MCF 10A (cell line): ENCODE data around the gene ROCK1. TPM values are rescaled to one million over a fixed set of nuclear protein-coding genes. Genes with fewer than 3 reads are reported as not detected.

Experiments
- BruUV-seq: library from RNA; stranded (reverse); fragments of 400-500 nt; replicated peaks from 2 replicates; lab custom pipeline; 2021; lab: Mats Ljungman, UMichigan
- CTCF ChIA-PET: fragments of 300-600 bp; sonication (Branson Sonifier 250); formaldehyde crosslinking; extraction: SDS; loops from one replicate; lab custom pipeline; 2021; ENCODE audit warnings: antibody characterized with exemption, inconsistent platforms; lab: Yijun Ruan, JAX
- POLR2A ChIA-PET: fragments of 300-600, 350-650 bp; sonication (Branson Sonifier 250); formaldehyde crosslinking; extraction: SDS; loops from one replicate; lab custom pipeline; 2020; ENCODE audit warnings: antibody characterized with exemption, inconsistent platforms; lab: Yijun Ruan, JAX
- DNase-seq: peaks from one replicate; pipeline ENCODE4 v3.0.0-alpha.2; 2018; ENCODE audit not compliant: unreplicated experiment
- H3K27ac Mint-ChIP-seq: one replicate; pipeline ENCODE4 v1.8.0; 2022; ENCODE audit warnings: mild to moderate bottlenecking, low read depth, mixed read lengths; ENCODE audit not compliant: unreplicated experiment
- H3K27me3 Mint-ChIP-seq: one replicate; pipeline ENCODE4 v1.8.0; 2022; ENCODE audit warnings: mixed read lengths; ENCODE audit not compliant: insufficient read depth, unreplicated experiment
- H3K36me3 Mint-ChIP-seq: one replicate; pipeline ENCODE4 v1.8.0; 2022; ENCODE audit warnings: mild to moderate bottlenecking, moderate library complexity, mixed read lengths; ENCODE audit not compliant: insufficient read depth, unreplicated experiment
- H3K4me1 Mint-ChIP-seq: one replicate; pipeline ENCODE4 v1.8.0; 2022; ENCODE audit warnings: mixed read lengths; ENCODE audit not compliant: insufficient read depth, unreplicated experiment
- H3K4me3 Mint-ChIP-seq: one replicate; pipeline ENCODE4 v1.8.0; 2022; ENCODE audit warnings: mild to moderate bottlenecking, moderate library complexity, mixed read lengths; ENCODE audit not compliant: unreplicated experiment
- H3K9me3 Mint-ChIP-seq: one replicate; pipeline ENCODE4 v1.8.0; 2022; ENCODE audit warnings: mixed read lengths; ENCODE audit not compliant: unreplicated experiment
- intact Hi-C: fragments of 100-400 bp; cut with micrococcal nuclease; formaldehyde crosslinking; loops from 2 replicates; pipeline ENCODE4 v1.14.1; 2022
- total RNA-seq: library from RNA; stranded (reverse); gene quantifications from 2 replicates; pipeline ENCODE4 v1.2.3, GENCODE V29; 2022
- TF ChIP-seq, protein P1 (sequence below): fragments of 200-600 bp; IDR thresholded peaks from one replicate; pipeline ENCODE4 v1.8.0; 2022; ENCODE audit warnings: antibody characterized with exemption, mild to moderate bottlenecking; ENCODE audit not compliant: unreplicated experiment

ROCK1 gene
- total RNA-seq, 1 experiment from 2014 or later = 47.9 TPM

DNA sequence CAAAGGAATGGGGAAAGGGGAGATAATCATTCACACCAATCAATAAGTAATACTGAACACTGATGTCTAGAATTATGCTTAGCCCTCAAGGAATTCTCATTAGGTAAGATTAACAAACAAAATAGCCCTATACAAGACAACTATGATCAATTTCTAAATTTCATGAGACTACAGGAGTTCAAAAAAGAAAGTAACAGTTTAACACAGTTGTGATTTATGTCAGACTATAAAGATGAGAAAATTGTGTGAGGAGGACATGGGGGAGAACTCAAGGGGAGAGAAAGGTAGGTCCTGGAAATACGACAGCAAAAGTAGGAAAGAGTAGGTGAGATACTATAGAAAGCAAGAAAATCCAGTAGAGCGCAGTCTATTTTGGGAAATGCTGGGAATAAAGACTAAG, 14.9 kb downstream of the ROCK1 start:
- peaks cover 6% of the 10 kb centered on the region for H3K36me3 Mint-ChIP-seq
- no peak for DNase-seq
- intact Hi-C loops = no loop called here
- peaks cover 21% of the 10 kb centered on the region for H3K4me1 Mint-ChIP-seq
- H3K27ac Mint-ChIP-seq = no peak overlapping the region
- BruUV-seq = no TSS peak
- no peaks in the 10 kb centered on the region for H3K27me3 Mint-ChIP-seq
- POLR2A ChIA-PET = no interaction called here
- no peak overlapping the region for H3K4me3 Mint-ChIP-seq
- CTCF ChIA-PET = no interaction called here
- H3K9me3 Mint-ChIP-seq = no peaks in the 10 kb centered on the region
- TF ChIP-seq, protein P1, sequence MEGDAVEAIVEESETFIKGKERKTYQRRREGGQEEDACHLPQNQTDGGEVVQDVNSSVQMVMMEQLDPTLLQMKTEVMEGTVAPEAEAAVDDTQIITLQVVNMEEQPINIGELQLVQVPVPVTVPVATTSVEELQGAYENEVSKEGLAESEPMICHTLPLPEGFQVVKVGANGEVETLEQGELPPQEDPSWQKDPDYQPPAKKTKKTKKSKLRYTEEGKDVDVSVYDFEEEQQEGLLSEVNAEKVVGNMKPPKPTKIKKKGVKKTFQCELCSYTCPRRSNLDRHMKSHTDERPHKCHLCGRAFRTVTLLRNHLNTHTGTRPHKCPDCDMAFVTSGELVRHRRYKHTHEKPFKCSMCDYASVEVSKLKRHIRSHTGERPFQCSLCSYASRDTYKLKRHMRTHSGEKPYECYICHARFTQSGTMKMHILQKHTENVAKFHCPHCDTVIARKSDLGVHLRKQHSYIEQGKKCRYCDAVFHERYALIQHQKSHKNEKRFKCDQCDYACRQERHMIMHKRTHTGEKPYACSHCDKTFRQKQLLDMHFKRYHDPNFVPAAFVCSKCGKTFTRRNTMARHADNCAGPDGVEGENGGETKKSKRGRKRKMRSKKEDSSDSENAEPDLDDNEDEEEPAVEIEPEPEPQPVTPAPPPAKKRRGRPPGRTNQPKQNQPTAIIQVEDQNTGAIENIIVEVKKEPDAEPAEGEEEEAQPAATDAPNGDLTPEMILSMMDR = no peak

DNA sequence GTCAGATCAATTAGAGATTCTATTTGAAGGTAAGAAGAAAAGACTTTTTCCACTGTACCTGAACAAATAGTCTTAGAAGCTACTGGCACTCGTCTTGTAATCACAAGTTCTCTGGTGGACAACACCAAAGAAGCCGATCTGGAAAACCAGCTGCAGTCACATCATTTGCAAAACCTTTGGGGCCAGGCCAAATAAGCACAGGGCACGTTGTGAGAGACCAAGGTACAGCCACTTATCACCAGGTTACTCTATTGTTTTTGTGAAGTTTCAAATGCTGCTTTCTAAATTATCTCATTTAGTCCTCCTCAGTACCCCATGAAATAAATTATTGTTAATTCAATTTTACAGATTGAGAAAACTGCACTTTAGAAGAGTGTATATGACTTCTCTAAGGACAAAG, 18.5 kb downstream of the ROCK1 start:
- H3K27me3 Mint-ChIP-seq = no peaks in the 10 kb centered on the region
- CTCF ChIA-PET = no interaction called here
- TF ChIP-seq, protein P1 = no peak
- no TSS peak for BruUV-seq
- intact Hi-C loops = no loop called here
- peaks cover 6% of the 10 kb centered on the region for H3K36me3 Mint-ChIP-seq
- DNase-seq = no peak
- peaks cover 6% of the 10 kb centered on the region for H3K4me1 Mint-ChIP-seq
- no peak overlapping the region for H3K27ac Mint-ChIP-seq
- POLR2A ChIA-PET = interaction anchor here (0.7 to 1.0 kb wide), 3 partner anchors 16 to 57 kb away, joined by 3 read pairs; no protein-coding TSS in a partner anchor
- H3K9me3 Mint-ChIP-seq = no peaks in the 10 kb centered on the region
- no peak overlapping the region for H3K4me3 Mint-ChIP-seq

DNA sequence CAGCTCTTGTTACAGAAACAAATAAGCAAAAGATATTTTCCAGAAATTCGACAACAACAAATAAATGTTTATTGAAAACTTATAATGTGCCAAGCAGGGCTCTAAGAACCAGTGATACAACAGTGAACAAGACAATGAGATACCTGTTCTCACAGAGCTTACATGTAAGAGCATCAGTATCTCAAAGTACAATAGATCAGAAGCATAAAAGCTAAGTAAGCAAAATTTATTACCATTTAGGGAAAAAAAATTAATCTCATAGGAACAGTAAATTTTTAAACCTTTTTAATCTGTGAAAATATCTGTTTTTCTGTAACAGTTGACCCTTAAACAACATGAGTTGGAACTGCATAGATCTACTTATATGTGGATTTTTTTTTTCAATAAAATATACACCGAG, 20.9 kb downstream of the ROCK1 start:
- POLR2A ChIA-PET = interaction anchor here (0.7 to 1.1 kb wide), 2 partner anchors 11 to 36 kb away, joined by 3 to 6 read pairs; no protein-coding TSS in a partner anchor
- intact Hi-C loops = no loop called here

DNA sequence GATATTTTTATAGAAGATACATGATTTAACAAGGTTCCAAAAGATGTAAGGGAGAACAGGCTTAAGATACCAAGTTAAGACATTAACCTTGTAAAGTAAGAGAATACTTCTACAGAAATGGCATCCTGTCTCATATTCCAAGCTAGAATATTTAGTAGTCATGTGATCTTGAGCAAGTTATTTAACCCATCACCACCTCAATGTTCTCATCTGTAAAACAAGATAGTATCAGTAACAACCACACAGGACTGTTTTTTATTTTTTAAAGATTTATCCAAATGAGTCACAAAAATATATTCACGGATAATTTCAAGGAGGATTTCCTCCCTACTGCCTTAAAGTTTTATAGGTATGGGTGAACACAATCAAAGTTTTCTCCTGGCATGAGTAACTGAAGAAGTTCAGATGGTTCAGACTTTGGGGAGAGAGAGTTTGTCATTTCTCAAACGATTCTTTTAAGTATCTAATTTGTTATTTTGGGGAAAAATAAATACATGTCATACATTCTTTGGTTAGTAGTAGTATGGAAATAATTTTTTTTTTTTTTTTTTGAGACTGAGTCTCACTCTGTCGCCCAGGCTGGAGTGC, 25.9 kb downstream of the ROCK1 start:
- no peak overlapping the region for H3K27ac Mint-ChIP-seq
- no peak for DNase-seq
- BruUV-seq = no TSS peak
- H3K4me1 Mint-ChIP-seq = peaks cover 13% of the 10 kb centered on the region
- ChIA-PET POLR2A (interaction anchor here (1.1 to 1.4 kb wide), 2 partner anchors 11 to 26 kb away, joined by 3 to 5 read pairs; partner anchors contain the start of gene ROCK1), CTCF (no interaction called here)
- no peaks in the 10 kb centered on the region for H3K27me3 Mint-ChIP-seq
- H3K4me3 Mint-ChIP-seq = no peak overlapping the region
- TF ChIP-seq, protein P1 = no peak
- intact Hi-C loops = no loop called here
- no peaks in the 10 kb centered on the region for H3K36me3 Mint-ChIP-seq
- peaks cover 10% of the 10 kb centered on the region for H3K9me3 Mint-ChIP-seq

More for the DNA sequence above, 20.9 kb downstream of the ROCK1 start:
- no TSS peak for BruUV-seq
- no peak overlapping the region for H3K27ac Mint-ChIP-seq
- no peak for DNase-seq
- H3K36me3 Mint-ChIP-seq = peaks cover 6% of the 10 kb centered on the region
- no peaks in the 10 kb centered on the region for H3K9me3 Mint-ChIP-seq
- CTCF ChIA-PET = interaction anchor here (1.6 kb wide), 1 partner anchor 38 kb away, joined by 5 read pairs; no protein-coding TSS in a partner anchor
- peaks cover 2% of the 10 kb centered on the region for H3K4me1 Mint-ChIP-seq
- no peaks in the 10 kb centered on the region for H3K27me3 Mint-ChIP-seq
- H3K4me3 Mint-ChIP-seq = no peak overlapping the region
- TF ChIP-seq, protein P1 = no peak
